CD4-positive, alpha-beta T cell treated with Interleukin-12 subunit alpha and Interleukin-12 subunit beta, for 1 hour (primary cell): ENCODE measurements around the gene PWWP2A.
"Not testable (repeated sequence)": the region's sequence is repeated elsewhere in the genome, so short reads cannot be mapped to it uniquely, and the experiment has no call there.

Experiments
- DNase-seq: peaks from one replicate; pipeline ENCODE4 v3.0.0-alpha.2; 2020

PWWP2A gene

GRCh38 chr5:160071516-160071915 is 47.7 kb downstream of the PWWP2A start:
- DNase-seq, result no peak

DNA sequence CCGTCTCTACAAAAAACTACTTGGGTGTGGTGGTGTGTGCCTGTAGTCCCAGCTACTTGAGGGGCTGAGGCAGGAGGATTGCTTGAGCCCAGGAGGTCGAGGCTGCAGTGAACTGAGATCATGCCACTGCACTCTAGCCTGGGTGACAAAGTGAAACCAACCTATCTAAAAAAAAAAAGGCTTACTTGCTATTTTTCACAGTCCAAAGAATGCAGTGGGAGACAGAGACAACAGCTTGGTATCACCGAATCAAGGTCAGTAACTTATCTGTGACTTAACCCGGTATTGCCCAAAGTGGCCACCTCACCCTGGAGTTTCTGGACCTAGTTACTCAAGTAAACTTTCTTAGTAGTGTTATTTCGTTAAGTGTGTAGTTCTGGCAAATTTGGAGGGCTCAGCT is 50.1 kb downstream of the PWWP2A start:
- DNase-seq, result not testable (repeated sequence)

GRCh38 chr5:160064995-160065614 is 54.1 kb downstream of the PWWP2A start:
- no peak for DNase-seq

- DNase-seq, result no peak
Observed at GRCh38 chr5:160064417-160064810, 54.8 kb downstream of the PWWP2A start.

GRCh38 chr5:160061770-160062169 is 57.5 kb downstream of the PWWP2A start:
- no peak for DNase-seq

DNA sequence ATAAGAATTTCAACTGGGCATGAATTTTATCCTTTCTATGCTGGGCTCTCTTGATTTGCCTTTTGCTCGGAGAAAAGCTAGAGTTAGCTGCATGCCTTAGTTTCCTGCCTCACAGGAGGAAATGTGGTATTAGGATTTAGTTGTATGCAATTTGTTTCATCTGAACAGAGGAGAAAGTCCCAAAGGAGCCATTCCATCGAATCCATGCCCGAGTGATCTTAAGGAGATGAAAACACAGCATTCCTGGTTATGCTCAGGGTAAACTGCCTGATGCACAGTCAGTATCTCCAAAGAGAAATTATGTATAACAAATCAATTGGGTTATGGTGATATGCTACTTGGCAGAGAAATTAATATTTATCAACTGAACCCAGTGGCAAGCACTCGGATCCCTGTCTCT is 59.2 kb downstream of the PWWP2A start:
- no peak for DNase-seq

DNA sequence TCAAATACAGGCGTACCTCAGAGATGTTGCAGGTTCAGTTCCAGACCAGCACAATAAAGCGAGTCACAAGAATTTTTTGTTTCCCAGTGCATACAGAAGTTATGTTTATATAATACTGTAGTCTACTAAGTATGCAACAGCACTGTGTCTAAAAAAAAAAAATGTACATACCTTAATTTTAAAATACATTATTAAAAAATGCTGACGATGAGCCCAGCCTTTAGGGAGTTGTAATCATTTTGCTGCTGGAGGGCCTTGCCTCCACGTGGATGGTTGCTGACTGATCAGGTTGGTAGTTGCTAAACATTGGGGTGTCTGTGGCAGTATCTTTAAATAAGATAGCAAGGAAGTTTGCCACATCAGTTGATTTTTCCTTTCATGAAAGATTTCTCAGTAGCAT is 62.0 kb downstream of the PWWP2A start:
- no peak for DNase-seq

DNA sequence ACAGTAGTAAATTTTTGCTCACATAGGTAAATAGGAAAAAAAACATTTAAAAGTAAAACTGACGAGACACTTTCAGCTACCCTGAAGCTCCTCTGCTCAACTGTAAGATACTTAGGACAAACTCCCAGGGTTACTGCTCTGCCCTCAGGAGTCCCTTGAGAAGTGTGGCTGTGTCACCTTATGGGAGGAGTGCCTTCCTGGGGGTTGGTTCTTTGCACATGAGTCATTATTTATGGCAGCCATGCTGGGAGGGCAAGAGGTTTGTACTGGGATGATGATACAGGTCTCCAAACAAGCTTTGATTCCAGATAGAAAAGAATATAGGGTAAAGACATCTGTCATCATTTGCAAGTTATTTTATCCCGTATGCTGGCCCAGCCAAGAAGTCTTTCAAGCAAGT is 64.4 kb downstream of the PWWP2A start:
- DNase-seq, result no peak

DNA sequence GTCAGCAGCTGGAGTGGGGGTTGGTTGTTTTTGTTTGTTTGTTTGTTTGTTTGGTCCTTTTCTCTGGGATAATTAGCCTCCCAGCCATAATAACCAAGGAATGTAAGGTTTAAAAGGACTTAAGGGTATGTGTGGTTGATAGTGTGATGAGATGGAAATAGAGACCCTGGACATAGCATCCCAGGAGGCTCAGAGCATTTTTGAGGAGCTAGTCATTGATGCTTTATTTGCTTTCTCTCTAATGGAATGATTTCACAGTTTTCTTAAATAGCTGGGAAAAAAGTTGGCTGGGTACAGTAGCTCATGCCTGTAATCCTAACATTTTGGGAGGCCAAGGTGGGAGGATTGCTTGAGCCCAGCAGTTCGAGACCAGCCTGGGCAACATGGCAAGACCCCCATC is 65.2 kb downstream of the PWWP2A start:
- DNase-seq, result no peak

DNA sequence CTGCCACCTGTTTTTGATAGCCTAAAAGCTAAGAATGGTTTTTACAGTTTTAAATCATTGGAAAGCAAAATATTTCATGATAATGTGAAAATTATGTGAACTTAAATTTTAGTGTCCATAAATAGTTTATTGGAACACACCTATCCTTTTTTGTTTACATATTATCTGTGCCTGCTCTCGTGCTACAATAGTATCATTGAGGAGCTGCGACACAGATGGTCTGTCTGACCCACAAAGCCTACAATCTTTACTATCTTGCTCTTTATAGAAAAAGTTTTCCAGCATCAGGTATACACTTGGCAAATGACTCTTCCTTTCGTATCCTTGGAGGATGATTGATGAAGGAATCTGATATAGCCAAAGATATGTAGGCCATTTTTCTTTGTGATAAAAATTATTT is 70.2 kb downstream of the PWWP2A start:
- DNase-seq, result no peak

DNA sequence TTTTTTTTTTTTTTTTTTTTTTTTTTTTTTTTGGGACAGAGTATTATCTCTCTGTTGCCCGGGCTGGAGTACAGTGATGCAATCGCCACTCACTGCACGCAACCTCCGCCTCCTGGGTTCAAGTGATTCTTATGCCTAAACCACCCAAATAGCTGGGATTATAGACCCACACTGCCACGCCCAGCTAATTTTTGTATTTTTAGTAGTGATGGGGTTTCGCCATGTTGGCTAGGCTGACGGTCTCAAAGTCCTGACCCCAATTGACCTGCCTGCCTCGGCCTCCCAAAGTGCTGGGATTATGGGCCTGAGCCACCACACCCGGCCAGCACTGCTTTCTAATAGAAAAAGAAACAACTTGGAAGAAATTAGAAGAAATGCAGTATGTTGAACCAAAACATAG is 71.1 kb downstream of the PWWP2A start:
- DNase-seq, result no peak

GRCh38 chr5:160047423-160047822 is 71.8 kb downstream of the PWWP2A start:
- no peak for DNase-seq

DNA sequence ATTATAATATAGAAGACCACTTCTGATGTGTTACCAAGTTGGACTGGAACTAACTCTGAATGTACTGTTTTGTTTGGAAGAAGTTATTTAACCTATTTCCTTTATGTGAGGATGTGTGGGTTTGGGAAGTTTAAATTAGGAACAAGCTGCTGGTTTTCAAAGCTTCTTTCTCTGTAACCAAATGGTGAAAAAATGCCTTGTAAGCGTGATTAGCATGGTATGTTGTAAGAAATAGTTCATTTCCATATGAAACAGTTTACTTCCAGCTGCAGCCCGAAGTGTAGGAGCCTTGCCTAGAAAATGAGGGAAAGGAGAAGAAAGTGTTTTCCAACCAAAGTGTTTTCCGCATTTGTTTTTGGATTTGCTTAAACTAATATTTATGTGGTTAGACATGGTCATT is 74.3 kb downstream of the PWWP2A start:
- DNase-seq, result no peak

DNA sequence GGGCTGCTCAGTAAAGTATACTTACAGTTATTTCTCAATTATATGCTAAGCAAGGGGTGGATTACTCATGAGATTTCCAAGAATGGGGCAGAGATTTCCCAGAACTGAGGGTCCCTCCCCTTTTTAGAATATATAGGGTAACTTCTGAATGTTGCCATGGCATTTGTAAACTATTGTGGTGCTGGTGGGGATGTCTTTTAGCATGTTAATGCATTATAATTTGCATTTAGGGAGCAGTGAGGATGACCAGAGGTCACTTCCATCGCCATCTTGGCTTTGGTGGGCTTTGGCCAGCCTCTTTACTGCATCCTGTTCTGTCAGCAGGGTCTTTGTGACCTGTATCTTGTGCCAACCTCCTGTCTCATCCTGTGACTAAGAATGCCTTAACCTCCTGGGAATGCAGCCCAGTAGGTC is 74.9 kb downstream of the PWWP2A start:
- DNase-seq, result no peak

DNA sequence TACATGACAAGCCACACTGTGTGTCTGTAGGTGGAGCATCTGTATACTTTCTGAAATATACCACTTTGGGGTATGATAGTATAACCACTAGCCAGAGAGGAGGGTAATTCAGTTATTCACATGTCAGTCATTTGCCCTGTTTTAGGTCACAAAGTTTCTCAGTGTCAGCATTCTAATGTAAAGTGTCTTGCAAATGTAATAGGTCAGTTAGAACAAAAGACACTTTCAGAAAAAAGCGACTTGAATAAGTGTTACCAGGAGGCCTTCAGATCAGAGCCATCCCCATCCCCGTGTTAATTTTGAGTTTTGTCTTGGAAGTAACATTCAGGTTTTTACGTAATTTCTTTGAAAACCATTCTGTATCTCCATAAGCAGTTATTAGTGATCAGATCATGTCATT is 76.6 kb downstream of the PWWP2A start:
- no peak for DNase-seq
